ENCODE measurements around the gene GNG2. TPM values are rescaled to one million over a fixed set of nuclear protein-coding genes. Genes with fewer than 3 reads are reported as not detected.

Gene GNG2
- total and polyA plus RNA-seq, 11 donors: 3.1 to 29.2 (median 7.0) TPM

GRCh38 chr14:51931308-51931707 is 70.9 kb downstream of the GNG2 start:
- Histone ChIP-seq H3K27ac (no peak overlapping the region), H3K9me3 (no peaks in the 10 kb centered on the region), H3K27me3 (no peaks in the 10 kb centered on the region), H3K4me1 (peaks cover 0 to 16% (median 0%) of the 10 kb centered on the region in 12 donors), H3K36me3 (no peaks in the 10 kb centered on the region), H3K4me3 (no peak overlapping the region)
- TF ChIP-seq, protein P1, sequence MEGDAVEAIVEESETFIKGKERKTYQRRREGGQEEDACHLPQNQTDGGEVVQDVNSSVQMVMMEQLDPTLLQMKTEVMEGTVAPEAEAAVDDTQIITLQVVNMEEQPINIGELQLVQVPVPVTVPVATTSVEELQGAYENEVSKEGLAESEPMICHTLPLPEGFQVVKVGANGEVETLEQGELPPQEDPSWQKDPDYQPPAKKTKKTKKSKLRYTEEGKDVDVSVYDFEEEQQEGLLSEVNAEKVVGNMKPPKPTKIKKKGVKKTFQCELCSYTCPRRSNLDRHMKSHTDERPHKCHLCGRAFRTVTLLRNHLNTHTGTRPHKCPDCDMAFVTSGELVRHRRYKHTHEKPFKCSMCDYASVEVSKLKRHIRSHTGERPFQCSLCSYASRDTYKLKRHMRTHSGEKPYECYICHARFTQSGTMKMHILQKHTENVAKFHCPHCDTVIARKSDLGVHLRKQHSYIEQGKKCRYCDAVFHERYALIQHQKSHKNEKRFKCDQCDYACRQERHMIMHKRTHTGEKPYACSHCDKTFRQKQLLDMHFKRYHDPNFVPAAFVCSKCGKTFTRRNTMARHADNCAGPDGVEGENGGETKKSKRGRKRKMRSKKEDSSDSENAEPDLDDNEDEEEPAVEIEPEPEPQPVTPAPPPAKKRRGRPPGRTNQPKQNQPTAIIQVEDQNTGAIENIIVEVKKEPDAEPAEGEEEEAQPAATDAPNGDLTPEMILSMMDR (IDR thresholded peaks at IDR 0.05): no peak
- TF ChIP-seq POLR2A (IDR thresholded peaks at IDR 0.05): no peak
- WGBS, 4 donors: 88 to 98% (median 91%) methylated on average over 2 of the region's 2 CpGs
- DNase-seq (no peak), ATAC-seq (no peak)
- intact Hi-C loops (cut with DNase I): no loop called here

- DNase-seq (no peak), ATAC-seq (no peak)
- Histone ChIP-seq H3K36me3 (no peaks in the 10 kb centered on the region), H3K27me3 (no peaks in the 10 kb centered on the region), H3K4me1 (peaks cover 0 to 16% (median 0%) of the 10 kb centered on the region in 12 donors), H3K4me3 (no peak overlapping the region), H3K9me3 (no peaks in the 10 kb centered on the region), H3K27ac (no peak overlapping the region)
- TF ChIP-seq, protein P1 (IDR thresholded peaks at IDR 0.05): no peak
- TF ChIP-seq POLR2A (IDR thresholded peaks at IDR 0.05): no peak
- intact Hi-C loops (cut with DNase I): no loop called here
- WGBS, 4 donors: 33 to 57% (median 46%) methylated on average over 3 of the region's 3 CpGs
These were observed 72.8 kb downstream of the GNG2 start for GRCh38 chr14:51933191-51933590.

GRCh38 chr14:51938137-51938536 is 77.7 kb downstream of the GNG2 start:
- DNase-seq (no peak), ATAC-seq (no peak)
- intact Hi-C loops (cut with DNase I): no loop called here
- H3K27ac ChIP-seq: no peak overlapping the region
- H3K27me3 ChIP-seq: no peaks in the 10 kb centered on the region
- peaks cover 0 to 10% (median 0%) of the 10 kb centered on the region in 12 donors for H3K4me1 ChIP-seq
- WGBS, 4 donors: 97 to 100% (median 98%) methylated on average over 1 of the region's 1 CpG
- TF ChIP-seq POLR2A (IDR thresholded peaks at IDR 0.05): no peak
- TF ChIP-seq, protein P1 (IDR thresholded peaks at IDR 0.05): no peak
- no peaks in the 10 kb centered on the region for H3K9me3 ChIP-seq
- H3K36me3 ChIP-seq: no peaks in the 10 kb centered on the region
- no peak overlapping the region for H3K4me3 ChIP-seq

DNA sequence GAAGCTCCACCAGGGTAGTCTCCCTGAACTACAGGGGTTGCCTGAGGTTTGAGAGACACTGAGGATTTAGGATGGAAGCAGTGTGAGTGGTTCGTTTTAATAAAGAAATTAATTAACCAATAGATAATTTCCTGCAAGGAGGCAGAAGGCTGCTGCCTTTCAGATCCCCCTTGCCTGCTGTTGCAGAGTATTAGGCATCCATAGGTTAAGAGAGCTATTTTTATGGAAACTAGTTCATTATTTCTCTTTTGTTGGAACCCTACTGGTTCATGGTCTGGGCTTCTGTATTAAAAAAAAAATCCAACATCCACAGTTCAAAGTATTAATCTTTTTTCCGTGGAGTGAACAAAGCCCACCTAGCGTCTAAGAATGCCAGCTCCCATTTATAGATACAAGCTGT is 78.4 kb downstream of the GNG2 start:
- WGBS, 4 donors: 69 to 80% (median 76%) methylated on average over 3 of the region's 3 CpGs

More for the DNA sequence above, 78.4 kb downstream of the GNG2 start:
- H3K27me3 ChIP-seq: no peaks in the 10 kb centered on the region
- TF ChIP-seq, protein P1 (IDR thresholded peaks at IDR 0.05): no peak
- no peak for TF ChIP-seq POLR2A (IDR thresholded peaks at IDR 0.05)
- DNase-seq: no peak
- H3K9me3 ChIP-seq: no peaks in the 10 kb centered on the region
- no peak overlapping the region for H3K27ac ChIP-seq
- ATAC-seq: no peak
- H3K36me3 ChIP-seq: no peaks in the 10 kb centered on the region
- peaks cover 0 to 6% (median 0%) of the 10 kb centered on the region in 12 donors for H3K4me1 ChIP-seq
- no peak overlapping the region for H3K4me3 ChIP-seq
- intact Hi-C loops (cut with DNase I): no loop called here
